CD4-positive, alpha-beta T cell treated with Interferon alpha-2 for 1 hour (primary cell): ENCODE results near the gene TMEM200C.

Experiments
- DNase-seq, 2 donors: peaks; one replicate each; pipeline ENCODE4 v3.0.0-alpha.2; 2020 to 2022

The TMEM200C gene

GRCh38 chr18:5895299-5895875, at the start of gene TMEM200C:
TSS of gene TMEM200C (minus strand) at chr18:5895522. CDS start at chr18:5892063, 3,459 bp downstream.
- no peak for DNase-seq

GRCh38 chr18:5944448-5944847, 49.1 kb upstream of the TMEM200C start:
- DNase-seq = no peak

DNA sequence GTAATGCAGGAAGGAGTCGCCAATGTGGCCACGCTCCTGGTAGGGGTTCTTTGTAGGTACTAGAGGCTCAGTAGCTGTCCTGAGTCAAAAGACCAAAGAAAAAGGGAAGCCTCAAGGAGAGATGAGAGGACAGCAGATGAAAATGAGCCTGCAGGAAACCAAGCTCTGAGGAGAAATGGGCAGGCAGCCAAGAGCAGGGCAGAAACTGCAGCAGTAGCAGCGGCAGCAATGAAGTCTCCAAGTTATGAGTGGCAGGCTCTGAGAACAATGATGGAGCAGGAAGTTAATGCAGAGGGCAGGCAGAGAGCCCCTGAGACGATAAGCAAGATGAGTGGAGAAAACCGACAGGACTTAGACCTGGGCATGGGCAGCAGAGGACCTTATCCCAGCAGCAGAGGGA, 48.2 kb upstream of the TMEM200C start:
- no peak for DNase-seq

DNA sequence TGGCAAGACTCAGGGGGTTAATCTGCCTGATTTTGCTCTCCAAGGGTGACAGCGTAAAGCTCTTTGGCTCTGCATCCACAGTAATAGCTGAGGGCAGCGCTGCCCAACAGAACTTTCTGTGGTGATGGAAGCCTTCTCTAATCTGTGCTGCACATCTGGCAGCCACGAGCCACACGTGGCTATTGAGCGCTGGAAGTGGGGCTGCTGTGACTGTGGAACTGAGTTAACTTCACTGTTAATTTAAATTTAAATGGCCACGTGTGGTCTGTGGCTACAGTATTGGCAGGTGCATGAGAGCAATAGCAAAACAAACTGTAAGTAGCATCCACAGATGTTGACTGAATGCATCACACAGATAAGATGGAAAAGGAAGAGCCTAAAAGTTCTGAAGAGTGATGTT, 47.3 kb upstream of the TMEM200C start:
- DNase-seq = no peak

- DNase-seq = no peak
Measured at GRCh38 chr18:5941890-5942289, 46.6 kb upstream of the TMEM200C start.

- no peak for DNase-seq
Measured at GRCh38 chr18:5939801-5940667, 44.7 kb upstream of the TMEM200C start.

- DNase-seq = no peak
Measured at GRCh38 chr18:5937795-5938194, 42.5 kb upstream of the TMEM200C start.

- DNase-seq = no peak
Measured at GRCh38 chr18:5937121-5937520, 41.8 kb upstream of the TMEM200C start.

DNA sequence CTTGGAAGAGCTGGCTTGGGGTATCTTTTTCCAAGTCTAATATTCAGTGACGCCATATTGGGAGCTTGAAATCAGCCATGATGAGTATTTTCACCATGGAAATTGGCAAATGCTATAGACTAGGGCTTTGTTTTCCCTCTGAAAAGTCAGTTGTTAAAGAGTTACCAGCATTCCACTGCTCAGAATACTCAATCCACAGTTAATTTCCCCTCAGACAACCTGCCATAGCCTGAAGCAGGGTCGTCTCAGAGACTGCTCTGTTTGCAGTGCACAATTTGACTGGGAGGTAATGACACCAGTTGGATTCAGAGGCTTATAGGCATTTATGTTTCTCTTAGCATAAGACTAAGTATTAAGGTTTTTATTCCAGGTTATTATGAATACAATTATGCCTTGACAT, 35.5 kb upstream of the TMEM200C start:
- DNase-seq = no peak

GRCh38 chr18:5918205-5918858, 23.0 kb upstream of the TMEM200C start:
- no peak for DNase-seq

GRCh38 chr18:5914951-5915350, 19.6 kb upstream of the TMEM200C start:
- no peak for DNase-seq

- DNase-seq = no peak
Measured at GRCh38 chr18:5914016-5914415, 18.7 kb upstream of the TMEM200C start.

- no peak for DNase-seq
Measured at GRCh38 chr18:5912566-5912965, 17.2 kb upstream of the TMEM200C start.

DNA sequence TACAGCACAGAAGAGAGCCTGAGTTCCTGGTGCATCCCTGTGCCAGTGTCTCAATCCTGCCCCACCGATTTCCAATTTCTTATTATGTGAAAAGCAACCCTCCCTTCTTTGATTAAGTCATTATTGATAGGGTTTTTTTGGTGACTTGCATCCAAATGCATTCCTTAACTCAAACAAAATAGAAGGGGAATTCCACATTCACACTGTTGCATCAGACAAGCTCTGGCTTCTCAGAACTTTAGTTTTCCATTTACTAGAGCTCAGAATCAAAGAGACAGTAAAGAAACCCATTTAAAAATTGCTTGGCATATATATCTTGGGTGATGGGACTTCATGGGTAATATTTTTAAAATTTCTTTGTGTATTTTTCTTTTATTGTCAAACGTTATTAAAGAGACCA, 13.8 kb upstream of the TMEM200C start:
- DNase-seq = no peak

DNA sequence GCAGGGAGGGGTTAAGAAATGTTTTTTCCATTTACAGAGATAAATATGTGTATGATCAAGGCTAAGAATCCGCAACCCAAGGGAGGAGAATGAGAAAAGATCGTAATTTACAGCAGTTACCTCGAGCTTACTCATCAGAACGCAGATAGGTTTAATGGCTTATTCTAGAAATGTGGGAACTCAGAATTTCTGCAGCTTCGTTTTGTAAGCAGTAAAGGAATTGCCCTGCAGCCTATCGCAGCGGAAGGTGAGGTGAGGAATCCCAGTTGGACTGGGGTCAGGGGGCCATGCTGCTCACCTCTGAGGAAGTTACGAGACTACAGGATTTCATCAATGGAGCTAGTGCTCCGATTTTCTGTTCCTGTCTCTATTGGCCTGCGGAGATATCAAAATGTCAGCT, 8.1 kb upstream of the TMEM200C start:
- no peak for DNase-seq

DNA sequence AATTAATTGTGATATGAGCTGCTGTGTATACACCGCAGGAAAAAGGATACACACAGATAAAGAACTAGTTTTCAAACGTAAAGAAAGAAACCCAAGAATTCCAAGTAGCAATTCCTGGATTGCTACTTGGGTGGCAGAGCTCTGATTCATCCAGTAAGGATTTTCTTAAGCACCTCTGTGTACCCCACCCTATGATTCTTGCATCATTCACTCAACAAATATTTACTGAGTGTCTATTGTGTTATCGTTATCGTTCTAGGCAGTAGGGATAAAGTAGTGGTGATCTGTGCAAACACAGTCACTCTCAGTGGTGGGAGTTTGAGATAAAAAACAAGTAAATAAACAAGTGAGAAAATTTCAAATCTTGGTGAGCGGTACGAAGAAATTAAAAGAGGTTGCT, 4.9 kb upstream of the TMEM200C start:
- no peak for DNase-seq

DNA sequence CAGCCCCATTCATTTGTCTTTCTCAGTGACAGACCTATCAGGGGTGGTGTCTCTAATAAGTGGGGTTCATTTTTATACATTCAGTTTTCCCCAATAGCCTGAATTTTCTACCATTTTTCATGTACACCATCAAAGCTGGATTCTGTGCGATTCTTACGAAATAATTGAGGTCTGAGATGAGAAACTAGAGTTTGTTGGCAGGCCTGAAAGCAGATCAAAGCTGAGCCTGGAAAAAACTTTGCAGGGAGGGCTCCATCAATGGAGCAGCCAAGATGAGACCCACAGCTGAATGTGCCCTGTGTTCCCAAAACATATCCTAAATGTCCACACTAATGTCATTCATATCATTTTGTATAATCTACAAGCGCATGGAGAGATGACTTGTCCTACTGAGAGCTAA, 4.5 kb upstream of the TMEM200C start:
- no peak for DNase-seq

- no peak for DNase-seq
Measured at GRCh38 chr18:5895876-5896740, 786 bp upstream of the TMEM200C start.

GRCh38 chr18:5894611-5895298, 567 bp downstream of the TMEM200C start:
- DNase-seq = no peak

GRCh38 chr18:5893956-5894610, 1.2 kb downstream of the TMEM200C start:
- no peak for DNase-seq

GRCh38 chr18:5892823-5893431, 2.4 kb downstream of the TMEM200C start:
- no peak for DNase-seq

GRCh38 chr18:5891854-5892215, 3.5 kb downstream of the TMEM200C start:
- no peak for DNase-seq
